Measurements from ENCODE around the gene CXCR6.

CXCR6 gene

DNA sequence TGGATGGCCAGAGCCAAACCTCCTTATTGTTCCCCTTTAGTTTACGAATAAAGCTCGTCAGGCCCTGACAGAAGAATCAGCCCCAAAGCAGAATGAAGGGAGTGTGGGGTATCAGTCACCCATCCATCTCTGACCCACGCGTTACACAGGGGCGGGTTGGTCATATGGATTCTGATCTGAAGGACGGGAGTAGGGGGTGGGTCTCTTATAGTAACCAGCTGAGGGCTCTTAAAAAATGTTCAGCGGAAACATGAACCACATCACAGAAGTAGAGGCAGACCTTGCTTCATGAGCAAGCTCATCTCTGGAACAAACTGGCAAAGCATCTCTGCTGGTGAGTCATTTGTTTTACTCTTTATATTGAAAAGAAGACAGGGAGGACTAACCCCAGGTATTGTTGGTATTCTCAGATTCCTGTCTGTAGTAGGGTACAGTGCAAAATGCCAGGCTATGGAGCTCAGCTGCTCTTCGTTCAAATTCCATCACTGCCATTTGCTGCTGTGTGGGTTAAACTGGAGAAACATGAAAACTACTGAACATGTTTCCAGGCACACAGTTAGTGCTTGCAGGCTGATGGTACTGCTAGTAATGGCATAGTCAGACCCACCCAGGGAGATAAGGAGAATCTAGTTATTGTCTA, at the start of gene CXCR6:
Gene CXCR6, plus strand, starts transcription at position 258 of the 640 bp plus-strand sequence. CDS start 3,018 bp downstream, outside the sequence.
- DNase-seq: no peak

DNA sequence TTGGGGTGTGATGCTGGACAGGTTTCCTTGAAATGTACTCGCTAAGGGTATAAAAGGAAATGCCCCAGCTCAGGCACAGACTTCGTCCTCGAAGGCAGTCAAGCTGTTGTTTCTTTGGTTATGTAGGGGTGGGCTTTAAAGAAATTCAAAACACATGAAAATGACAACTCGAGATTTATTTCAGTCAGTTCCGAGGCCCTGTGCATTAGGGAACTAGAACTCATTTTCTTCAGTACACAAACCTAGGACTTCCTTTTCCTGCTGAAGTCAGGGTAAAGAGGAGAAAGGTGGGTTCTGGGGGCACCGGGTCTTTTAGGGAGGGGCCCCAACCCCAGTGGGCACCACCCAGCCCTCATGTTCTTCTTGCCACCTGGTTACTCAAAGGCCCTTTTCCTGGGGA, 49.2 kb upstream of the CXCR6 start:
- no peak for DNase-seq

DNA sequence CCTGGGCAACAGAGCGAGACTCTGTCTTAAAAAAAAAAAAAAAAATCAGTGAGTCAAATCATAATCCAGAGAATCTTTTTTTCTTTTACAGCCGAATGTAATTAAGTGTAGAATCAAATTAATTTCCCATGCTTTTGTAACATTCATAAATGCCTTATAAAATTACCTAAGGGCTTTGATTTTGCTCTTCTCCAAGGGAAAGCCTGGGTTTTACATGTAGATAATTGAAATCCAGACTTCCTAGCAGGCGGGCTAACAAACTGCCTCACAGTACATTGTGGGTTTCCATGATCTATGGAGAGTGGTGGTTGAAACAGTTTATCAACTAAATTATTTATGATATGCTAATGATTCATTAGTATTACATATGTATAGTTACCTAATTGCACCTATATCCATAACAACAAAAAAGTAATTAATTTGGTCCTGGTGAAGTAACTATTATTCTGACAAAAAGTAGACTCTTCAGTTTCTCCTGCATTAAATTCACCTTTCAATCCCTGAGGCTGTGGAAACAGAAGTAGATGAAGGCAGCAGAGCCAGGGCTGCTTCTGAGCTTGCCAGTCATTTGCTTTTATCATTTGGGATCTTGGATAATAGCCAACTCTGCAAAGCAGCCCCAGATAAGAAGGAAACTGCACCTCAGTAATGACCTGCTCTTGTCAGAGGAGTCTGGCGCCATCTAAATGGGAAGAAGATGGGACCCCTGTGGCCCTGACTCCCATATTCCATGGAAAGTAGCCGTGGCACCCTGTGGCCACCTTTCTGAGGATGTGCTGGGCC, 47.4 kb upstream of the CXCR6 start:
- DNase-seq: no peak

DNA sequence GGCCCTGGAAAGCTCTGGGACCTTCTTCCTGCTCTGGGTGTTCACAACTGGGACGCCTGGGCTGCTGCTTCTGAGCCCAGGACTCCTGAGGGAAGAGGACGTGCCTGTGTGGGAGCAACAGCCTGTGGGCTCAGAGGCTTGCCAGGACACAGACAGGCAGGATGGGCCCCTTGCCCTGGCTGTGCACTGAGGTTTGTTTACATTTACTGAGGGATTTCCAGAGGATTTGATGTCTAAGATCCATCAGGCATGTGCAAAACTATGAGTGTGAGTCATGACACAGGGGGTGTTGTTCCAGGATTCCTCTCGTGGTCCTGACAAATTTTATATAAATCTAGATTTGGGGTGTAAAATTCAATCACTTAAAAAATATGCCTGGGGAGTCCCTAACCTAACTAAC, 46.3 kb upstream of the CXCR6 start:
- DNase-seq: no peak

DNA sequence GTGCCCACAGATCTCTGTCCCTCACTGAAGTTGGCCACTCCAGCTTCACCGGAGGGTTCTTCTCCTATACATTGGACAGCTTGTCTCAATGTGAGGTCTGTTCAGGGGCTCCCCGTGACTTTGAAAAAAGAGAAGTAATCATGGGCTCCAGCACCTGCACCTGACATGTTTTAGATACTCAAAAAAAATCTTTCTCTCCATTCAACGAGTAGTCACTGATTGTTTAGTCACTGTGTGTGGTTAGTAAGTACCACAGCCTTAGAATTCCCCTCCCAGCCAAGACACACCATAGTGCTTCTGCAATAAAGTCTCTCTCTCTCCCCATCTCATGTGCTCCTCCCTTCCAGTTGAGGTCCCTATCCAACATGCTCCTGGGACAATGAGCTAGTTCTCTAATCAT, 38.3 kb upstream of the CXCR6 start:
- DNase-seq: no peak

DNA sequence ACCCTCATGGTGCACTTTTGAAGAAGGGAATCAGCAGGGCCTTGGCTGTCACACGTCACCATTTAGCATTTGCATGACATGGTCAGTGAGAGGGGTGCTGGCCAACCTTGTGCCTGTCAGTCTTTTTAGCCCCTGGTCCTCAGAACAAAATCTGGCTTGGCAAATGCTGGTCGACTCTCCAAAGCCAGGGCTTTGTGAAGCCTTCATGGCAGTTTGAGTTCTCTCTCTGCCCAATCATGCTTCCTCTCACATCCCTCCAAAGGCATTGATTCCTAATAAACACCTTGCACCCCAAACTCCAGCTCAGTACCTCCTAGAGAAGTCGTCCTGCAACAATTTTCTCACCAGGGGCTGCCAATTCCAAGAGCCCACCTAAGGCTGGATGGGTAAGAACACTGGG, 37.5 kb upstream of the CXCR6 start:
- DNase-seq: no peak

DNA sequence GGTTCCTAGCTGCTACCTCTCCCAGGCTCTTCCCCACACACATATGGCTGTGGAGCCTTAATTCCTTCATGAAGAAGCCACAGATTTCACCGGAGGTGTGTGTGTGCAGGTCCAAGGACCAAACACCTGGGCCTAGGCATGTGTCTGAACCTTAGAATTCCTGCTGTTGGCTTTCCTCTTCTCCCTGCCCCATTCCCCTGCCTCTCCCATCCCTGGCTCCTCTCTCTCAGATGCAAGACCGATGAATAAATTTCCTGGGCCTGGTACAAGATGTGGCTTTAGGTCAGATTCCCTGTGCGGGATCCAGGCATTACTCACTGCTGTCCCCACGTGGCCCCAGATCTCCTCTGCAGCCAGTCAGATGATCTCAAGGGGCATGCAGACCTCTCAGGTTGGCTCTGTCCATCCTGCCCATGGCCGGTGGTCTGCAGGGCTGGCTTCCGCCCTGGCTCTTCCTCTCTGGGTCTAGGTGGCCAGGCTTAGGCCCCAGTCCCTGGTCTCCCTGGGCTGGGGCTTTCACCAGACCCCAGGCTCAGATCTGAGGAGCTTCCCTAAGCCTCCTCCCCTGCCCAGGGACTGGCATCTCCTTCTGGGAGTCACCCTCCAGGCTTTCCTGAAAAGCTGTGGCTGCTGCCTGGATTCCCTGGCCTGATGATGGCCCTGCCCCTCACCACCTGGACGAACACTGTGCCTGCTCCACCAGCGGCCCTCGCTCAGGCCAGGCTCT, 36.4 kb upstream of the CXCR6 start:
- DNase-seq: no peak

DNA sequence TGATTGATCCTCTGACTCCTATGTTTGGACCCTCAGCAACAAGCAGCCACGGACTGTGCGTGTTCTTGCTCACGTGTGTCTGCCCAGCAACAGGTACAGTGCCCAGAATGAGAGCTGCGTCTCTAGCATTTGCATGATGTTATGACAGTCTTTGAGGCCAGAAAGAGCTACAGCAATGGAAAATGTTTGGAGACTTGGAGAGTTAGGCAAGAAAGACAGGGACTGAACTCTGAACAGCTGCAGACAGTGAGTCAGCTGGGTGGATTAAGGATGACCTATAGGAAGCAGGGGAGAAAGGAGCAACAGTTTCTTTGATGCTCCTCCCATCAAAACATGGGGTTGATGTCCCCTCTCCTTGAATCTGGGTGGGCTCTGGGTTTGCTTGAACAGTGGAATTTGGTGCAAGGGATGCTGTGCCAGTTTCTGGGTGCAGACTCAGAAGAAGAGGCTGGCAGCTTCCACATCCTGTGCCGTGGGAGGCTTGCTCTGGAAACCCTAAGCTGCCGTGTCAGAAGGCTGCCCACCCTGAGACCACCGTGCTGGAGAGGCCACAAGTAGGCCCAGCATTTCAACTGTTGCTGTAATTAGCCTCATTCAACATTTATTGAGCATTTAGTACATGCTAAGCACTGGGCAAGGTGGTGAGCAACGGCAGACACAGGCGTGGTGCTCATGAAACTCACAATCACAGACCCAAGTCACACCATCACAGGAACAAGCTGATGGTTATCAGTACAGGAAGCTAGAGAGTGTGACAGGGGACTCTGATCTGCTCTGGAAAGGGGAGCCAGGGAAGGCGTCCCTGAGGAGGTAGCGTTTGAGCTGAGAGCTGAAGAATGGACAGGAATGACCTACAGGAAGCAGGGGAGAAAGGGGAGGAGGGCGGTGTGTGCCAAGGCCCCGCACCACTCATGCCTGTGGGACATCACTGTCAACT, 35.2 kb upstream of the CXCR6 start:
- DNase-seq: no peak

DNA sequence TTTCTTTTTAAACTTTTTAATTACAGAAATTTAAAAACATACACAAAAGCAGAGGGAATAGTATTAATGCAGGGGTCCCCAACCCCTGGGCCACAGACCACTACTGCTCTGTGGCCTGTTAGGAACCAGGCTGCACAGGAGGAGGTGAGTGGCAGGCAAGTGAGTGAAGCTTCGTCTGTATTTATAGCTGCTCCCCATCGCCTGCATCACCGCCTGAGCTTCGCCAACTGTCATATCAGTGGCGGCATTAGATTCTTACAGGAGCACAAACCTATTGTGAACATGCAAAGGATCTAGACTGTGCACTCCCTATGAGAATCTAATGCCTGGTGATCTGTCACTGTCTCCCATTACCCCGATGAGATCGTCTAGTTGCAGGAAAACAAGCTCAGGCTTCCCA, 34.5 kb upstream of the CXCR6 start:
- DNase-seq: no peak

DNA sequence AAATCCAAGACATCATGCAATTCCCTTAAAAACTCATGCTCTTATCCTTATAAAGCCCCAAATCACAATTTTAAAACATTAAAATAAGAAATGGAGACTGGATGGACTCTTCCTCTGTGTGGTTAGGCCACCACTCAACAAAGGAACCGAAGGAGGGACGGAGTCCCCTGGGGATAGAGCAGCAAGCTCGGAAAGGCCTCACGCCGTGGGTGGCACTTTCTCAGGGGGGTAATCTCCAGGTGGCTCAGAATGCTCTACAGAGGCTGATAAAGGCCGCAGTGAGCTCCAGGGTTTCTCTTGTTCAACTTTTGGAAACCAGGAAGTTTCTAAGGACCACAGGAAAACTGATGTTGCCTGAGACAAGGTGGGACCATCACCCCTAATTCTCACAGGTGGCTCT, 33.7 kb upstream of the CXCR6 start:
- no peak for DNase-seq

DNA sequence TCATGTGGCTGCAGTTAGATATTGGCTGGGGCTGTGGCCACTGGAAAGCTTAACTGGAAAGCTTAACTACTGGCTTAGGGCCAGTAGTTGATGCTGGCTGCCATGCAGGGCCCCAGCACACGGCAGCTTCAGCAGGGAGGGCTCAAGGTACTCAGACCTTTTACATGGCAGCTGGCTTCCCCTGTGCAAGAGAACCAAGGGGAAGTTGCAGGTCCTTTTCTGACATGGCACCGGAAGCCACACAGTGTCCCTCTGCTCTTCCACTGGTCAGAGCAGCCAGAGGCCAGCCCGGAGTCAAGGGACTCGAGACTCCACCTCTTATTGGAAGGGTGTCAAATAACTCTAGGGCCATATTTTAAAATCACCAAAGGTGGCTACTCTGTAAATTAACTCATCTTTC, 32.4 kb upstream of the CXCR6 start:
- no peak for DNase-seq

DNA sequence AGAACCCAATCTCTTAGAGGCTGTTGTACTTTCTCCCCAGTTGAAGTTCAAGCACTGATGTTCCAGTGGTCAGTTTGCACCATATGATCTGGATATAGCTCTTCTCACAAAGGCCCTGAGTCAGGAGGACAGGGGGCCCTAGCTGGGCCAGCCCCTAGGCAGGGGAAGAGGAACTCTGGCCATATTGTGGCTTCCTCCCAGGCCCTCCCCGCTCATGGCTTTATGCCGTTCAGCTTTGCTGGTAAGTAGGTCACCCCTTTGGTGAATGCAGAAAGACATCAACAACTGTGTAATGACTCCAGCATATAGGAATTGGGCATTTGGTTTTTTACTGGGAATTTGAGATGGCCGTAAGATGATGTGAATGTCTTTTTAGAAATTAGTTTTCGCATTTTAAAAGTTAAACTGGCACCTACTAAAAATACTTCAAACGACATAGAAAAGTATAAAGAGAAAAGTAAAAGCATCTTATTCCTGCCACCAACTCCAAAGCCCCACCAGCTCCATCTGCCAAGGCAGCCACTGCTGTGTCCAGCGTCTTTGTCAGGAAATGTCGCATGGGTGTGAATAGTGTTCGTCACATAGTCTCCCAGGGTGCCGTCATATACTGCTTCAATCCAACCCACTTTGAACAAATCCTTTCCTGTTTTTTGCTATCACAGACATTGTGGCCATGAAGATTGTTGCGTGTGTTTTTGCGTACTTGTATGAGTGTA, 31.6 kb upstream of the CXCR6 start:
- DNase-seq: no peak

DNA sequence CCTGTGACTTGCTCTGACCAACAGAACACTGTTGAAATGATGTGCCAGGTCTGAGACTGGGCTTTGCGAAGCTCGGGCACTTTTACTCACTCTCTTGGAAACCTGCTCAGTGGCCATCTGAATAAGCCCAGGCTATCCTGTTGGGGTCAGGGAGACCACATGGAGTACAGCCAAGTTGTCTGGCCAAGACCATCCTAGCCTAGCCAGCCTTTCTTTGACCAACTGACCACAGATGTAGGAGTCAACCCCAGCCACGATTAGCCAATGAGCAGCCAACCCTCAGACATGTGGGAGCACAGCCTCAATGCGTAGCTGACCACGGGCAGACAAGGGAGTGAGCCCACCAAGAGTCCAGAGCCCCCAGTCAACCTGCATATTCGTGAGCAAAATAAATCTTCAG, 30.8 kb upstream of the CXCR6 start:
- no peak for DNase-seq

DNA sequence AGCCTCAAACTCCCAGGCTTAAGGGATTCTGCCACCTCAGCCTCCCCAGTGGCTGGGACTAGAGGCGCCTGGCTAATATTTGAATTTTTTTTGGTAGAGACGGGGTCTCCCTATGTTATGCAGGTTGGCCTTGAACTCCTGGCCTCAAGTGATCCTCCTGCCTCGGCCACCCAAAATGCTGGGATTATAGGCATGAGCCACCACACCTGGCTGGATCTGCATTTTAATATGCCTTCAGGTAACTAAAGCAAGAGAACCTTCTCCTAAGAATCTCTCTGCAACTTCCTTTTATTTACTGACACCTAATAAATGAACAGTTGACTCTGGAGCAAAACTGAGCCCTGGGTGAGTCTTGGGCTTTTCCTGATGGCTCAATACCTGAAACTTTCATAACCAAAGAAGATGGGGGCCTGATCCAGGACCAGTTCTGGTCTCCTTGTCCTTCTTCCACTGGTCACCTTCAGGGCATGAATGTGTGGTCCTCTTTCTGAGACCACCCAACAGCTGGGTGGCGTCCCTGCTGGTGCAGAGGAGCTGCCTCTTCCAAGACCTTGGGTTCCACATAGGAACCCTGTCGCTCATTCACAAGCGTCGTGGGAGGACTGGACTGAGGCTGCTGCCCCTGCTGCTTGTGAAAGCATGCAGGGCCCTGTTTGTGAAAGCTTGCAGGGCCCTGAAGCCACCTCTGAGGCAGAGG, 28.8 kb upstream of the CXCR6 start:
- no peak for DNase-seq

DNA sequence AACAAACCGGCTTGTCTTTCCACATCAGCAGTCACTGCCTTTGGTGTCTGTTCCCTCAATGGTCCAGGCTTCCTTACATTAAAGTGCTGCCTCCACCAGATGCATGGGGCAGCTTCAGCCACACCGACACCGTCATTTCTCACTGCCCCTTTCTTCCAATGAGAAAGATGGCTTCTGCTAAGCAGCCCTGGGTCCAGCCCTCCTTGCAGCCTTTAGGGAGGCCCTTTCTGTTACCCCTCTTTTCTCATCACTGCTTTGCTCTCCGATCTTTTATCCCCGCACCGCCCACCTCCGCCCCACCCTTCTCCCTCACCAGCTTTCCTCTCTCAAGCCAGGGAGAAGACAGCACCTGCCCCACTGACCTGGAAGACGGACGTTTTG, 28.2 kb upstream of the CXCR6 start:
- DNase-seq: no peak

DNA sequence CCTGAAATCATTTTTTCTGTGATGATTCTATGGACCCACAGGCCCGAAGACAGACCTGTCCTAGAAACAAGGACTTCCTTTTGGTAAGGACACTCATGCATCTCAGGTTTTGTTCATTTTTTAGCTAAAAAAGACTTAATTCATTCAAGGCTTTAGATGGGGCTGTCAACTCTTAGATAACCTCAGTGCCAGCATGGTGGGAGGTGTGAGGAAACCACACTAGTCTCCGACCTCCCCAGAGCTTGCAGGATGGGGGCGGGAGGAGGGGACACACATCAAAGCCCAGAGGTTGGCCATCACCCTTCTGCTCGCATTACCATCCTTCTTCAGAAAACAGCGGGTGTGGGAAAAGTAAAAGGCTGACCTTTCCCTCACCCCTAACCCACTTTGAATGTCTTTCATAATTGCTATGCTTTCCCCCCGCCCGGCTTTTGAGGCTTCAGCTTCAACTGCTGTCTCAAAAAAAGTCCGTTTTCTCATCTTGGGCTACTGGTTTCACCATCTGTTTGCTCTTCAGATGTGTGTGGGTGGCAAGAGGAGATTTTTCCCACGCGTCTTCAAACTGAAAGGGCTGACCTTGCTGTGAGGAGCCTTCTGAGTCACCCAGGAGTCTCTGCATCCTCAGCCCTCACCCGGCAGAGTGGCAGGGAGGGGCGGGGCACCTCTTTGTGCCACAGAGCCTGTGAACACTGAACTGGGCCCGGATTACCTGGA, 27.6 kb upstream of the CXCR6 start:
- DNase-seq: peak; percentile 78

DNA sequence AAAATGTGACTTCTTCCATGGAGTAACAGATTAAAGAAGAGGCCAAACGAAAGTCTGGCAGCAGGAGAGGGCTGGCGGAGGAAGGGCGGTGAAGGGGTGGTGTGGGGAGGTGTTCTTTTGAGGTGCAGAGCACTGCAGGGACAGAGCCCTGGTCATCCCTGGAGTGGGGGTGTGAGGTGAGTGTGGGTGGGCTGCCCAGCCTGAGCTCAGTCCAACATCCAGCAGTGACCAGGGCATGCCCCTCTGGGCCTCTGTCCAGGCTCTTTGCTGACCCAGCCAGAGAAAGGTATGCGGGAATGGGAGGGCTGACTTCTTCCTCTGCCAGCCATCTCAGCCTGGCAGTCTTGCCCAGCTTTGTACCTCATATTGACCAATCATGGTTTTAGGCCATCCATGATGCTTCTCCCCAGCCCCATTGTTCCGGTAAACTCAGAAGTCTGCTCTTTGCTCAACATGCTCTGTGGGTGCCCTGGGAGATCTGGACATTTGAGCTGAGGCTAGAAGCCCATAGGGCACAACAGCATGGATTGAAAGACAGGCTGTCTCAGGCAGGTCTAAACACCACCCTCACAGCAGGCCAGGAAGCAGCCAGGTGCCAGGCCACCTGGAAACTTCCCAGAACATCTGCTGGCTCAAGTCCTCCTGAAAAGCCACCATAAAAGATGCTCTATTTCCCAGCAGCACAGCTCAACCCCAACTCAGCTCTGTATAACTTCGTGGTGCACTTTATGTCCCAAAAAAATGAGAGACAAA, 25.9 kb upstream of the CXCR6 start:
- no peak for DNase-seq

DNA sequence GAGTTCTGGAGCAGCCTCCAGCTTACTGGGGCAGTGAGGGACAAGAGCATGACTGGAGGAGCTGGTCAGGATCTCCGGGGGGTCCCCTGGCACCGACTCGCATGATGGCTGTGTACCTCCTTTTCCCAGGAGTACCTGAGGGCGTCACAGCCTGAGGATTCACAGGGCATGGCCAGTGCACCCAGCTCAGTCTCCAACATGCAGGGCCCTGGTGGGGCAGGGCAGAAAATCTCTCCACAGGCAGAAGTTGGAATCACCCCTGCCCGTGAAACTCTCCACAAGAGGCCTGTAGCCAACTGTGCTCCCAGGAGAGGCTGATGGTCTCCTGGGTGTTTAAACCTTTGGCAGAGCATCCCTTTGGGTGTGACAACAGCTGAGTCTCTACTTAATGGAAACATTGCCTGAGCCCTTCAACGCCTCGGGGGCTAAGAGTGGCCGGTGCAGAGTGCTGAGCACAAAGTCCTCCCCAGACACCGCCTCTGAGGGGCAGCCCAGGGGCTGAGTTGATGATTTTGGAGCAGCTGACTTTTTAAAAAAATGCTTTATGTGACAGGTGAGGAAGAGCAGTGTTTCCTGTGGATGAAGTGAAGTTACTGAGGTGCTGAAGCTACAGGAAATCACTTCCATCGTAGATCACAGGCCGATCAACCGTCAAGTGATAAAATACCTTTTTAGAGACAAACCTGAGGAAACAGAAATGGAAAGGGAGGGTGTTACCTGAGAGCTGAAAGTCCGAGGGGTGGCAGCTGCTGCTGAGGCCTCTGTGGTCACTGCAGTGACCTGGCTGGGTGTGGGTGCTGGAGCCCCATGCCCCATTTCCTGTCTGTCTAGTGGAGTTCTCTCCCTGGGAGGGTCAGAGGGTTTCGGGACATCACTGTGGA, 21.9 kb upstream of the CXCR6 start:
- DNase-seq: no peak

DNA sequence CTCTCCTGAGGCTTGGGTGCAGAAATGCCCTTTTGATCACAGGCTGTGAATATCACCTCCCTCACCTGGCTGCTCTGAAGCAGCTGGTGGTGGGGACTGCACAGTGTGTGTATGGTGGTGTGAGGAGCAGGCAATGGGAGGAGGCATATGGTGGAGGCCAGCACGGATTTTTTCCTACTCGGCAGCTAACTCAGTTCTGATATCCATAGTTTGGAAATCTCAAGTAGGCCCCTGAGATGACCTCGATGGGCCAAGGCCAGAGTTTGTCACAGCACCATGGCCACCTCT, 21.3 kb upstream of the CXCR6 start:
- DNase-seq: no peak
